GM18873 (cell line): Measurements from ENCODE around the gene ANKRD10.
"Not testable (repeated sequence)": the region's sequence is repeated elsewhere in the genome, so short reads cannot be mapped to it uniquely, and the experiment has no call there.

Source experiments
- ATAC-seq: cut with Tn5 transposase; IDR thresholded peaks from one replicate; pipeline ENCODE4 v1.9.1; 2021; ENCODE audit warnings: mild to moderate bottlenecking, moderate library complexity, moderate number of reproducible peaks; ENCODE audit not compliant: unreplicated experiment, low FRiP score

Gene ANKRD10

GRCh38 chr13:110869805-110870706, 44.8 kb downstream of the ANKRD10 start:
- no peak for ATAC-seq

GRCh38 chr13:110869231-110869804, 45.6 kb downstream of the ANKRD10 start:
- no peak for ATAC-seq

- no peak for ATAC-seq
Measured at GRCh38 chr13:110868720-110869119, 46.1 kb downstream of the ANKRD10 start.

GRCh38 chr13:110867380-110867779, 47.5 kb downstream of the ANKRD10 start:
- ATAC-seq = no peak

- ATAC-seq = no peak
Measured at GRCh38 chr13:110866491-110867170, 48.2 kb downstream of the ANKRD10 start.

GRCh38 chr13:110863685-110864084, 51.2 kb downstream of the ANKRD10 start:
- no peak for ATAC-seq

- no peak for ATAC-seq
Measured at GRCh38 chr13:110860983-110861382, 53.9 kb downstream of the ANKRD10 start.

- ATAC-seq = no peak
Measured at GRCh38 chr13:110856942-110857835, 57.7 kb downstream of the ANKRD10 start.

- ATAC-seq = no peak
Measured at GRCh38 chr13:110855363-110855762, 59.5 kb downstream of the ANKRD10 start.

GRCh38 chr13:110854866-110855265, 60.0 kb downstream of the ANKRD10 start:
- ATAC-seq = no peak

GRCh38 chr13:110853235-110853721, 61.6 kb downstream of the ANKRD10 start:
- ATAC-seq = no peak

- ATAC-seq = no peak
Measured at GRCh38 chr13:110850840-110851239, 64.0 kb downstream of the ANKRD10 start.

- ATAC-seq = no peak
Measured at GRCh38 chr13:110850006-110850405, 64.9 kb downstream of the ANKRD10 start.

- ATAC-seq = no peak
Measured at GRCh38 chr13:110845520-110845919, 69.3 kb downstream of the ANKRD10 start.

GRCh38 chr13:110841846-110842245, 73.0 kb downstream of the ANKRD10 start:
- no peak for ATAC-seq

GRCh38 chr13:110841406-110841805, 73.5 kb downstream of the ANKRD10 start:
- ATAC-seq = no peak

- ATAC-seq = no peak
Measured at GRCh38 chr13:110838867-110839538, 75.9 kb downstream of the ANKRD10 start.

- no peak for ATAC-seq
Measured at GRCh38 chr13:110838116-110838515, 76.8 kb downstream of the ANKRD10 start.

- not testable (repeated sequence) for ATAC-seq
Measured at GRCh38 chr13:110837397-110838061, 77.3 kb downstream of the ANKRD10 start.
